IPS-18c (cell line): ENCODE results near the gene CDIP1.

Experiments used
- H3K4me3 ChIP-seq: 2 replicates; pipeline ENCODE4 v1.7.0; 2013; ENCODE audit warnings: low read depth, mild to moderate bottlenecking, low read length, moderate library complexity; ENCODE audit not compliant: insufficient read depth
- H3K9me3 ChIP-seq: one replicate; pipeline ENCODE4 v1.6.1; 2013; ENCODE audit warnings: mild to moderate bottlenecking, low read length, moderate library complexity; ENCODE audit not compliant: control insufficient read depth, insufficient read depth

The CDIP1 gene

GRCh38 chr16:4552541-4552940 lies 14.0 kb upstream of the CDIP1 start:
- no peak overlapping the region for H3K4me3 ChIP-seq
- H3K9me3 ChIP-seq = peaks cover 2% of the 10 kb centered on the region

GRCh38 chr16:4550591-4550990 lies 12.0 kb upstream of the CDIP1 start:
- Histone ChIP-seq H3K4me3 (no peak overlapping the region), H3K9me3 (peaks cover 2% of the 10 kb centered on the region)

- Histone ChIP-seq H3K9me3 (peaks cover 2% of the 10 kb centered on the region), H3K4me3 (no peak overlapping the region)
These were observed 9.6 kb upstream of the CDIP1 start for GRCh38 chr16:4548124-4548523.

GRCh38 chr16:4544473-4544872 lies 5.9 kb upstream of the CDIP1 start:
- H3K9me3 ChIP-seq = no peaks in the 10 kb centered on the region
- H3K4me3 ChIP-seq = no peak overlapping the region

- H3K4me3 ChIP-seq = no peak overlapping the region
- H3K9me3 ChIP-seq = peaks cover 6% of the 10 kb centered on the region
These were observed 1.2 kb upstream of the CDIP1 start for GRCh38 chr16:4539716-4540284.

- Histone ChIP-seq H3K9me3 (peaks cover 6% of the 10 kb centered on the region), H3K4me3 (peak overlapping the region; percentile 88)
These were observed 913 bp downstream of the CDIP1 start for GRCh38 chr16:4537376-4538343.

- peaks cover 6% of the 10 kb centered on the region for H3K9me3 ChIP-seq
- peak overlapping the region; percentile 88; the same call in 1 of the 2 replicates for H3K4me3 ChIP-seq
These were observed 2.0 kb downstream of the CDIP1 start for GRCh38 chr16:4536391-4537106.

GRCh38 chr16:4535627-4536108 lies 2.9 kb downstream of the CDIP1 start:
- H3K4me3 ChIP-seq = no peak overlapping the region; the same call in 1 of the 2 replicates
- H3K9me3 ChIP-seq = peaks cover 6% of the 10 kb centered on the region

GRCh38 chr16:4534151-4534790 lies 4.3 kb downstream of the CDIP1 start:
- peaks cover 4% of the 10 kb centered on the region for H3K9me3 ChIP-seq
- no peak overlapping the region for H3K4me3 ChIP-seq

GRCh38 chr16:4533490-4533889 lies 5.1 kb downstream of the CDIP1 start:
- no peak overlapping the region for H3K4me3 ChIP-seq
- H3K9me3 ChIP-seq = no peaks in the 10 kb centered on the region

GRCh38 chr16:4532238-4532637 lies 6.3 kb downstream of the CDIP1 start:
- no peak overlapping the region for H3K4me3 ChIP-seq
- no peaks in the 10 kb centered on the region for H3K9me3 ChIP-seq

- Histone ChIP-seq H3K9me3 (peaks cover 2% of the 10 kb centered on the region), H3K4me3 (no peak overlapping the region)
These were observed 6.8 kb downstream of the CDIP1 start for GRCh38 chr16:4531811-4532210.

GRCh38 chr16:4529085-4530060 lies 9.2 kb downstream of the CDIP1 start:
- Histone ChIP-seq H3K4me3 (no peak overlapping the region), H3K9me3 (peaks cover 2% of the 10 kb centered on the region)

GRCh38 chr16:4525634-4526277 lies 12.8 kb downstream of the CDIP1 start:
- Histone ChIP-seq H3K9me3 (peaks cover 2% of the 10 kb centered on the region), H3K4me3 (no peak overlapping the region)

- peaks cover 2% of the 10 kb centered on the region for H3K9me3 ChIP-seq
These were observed 13.5 kb downstream of the CDIP1 start for GRCh38 chr16:4525069-4525468.

GRCh38 chr16:4524571-4524970 lies 14.0 kb downstream of the CDIP1 start:
- no peak overlapping the region for H3K4me3 ChIP-seq
- peaks cover 2% of the 10 kb centered on the region for H3K9me3 ChIP-seq

More at GRCh38 chr16:4525069-4525468, 13.5 kb downstream of the CDIP1 start:
- H3K4me3 ChIP-seq = no peak overlapping the region
